Measurements from ENCODE around the gene C19orf73. TPM values are rescaled to one million over a fixed set of nuclear protein-coding genes. Genes with fewer than 3 reads are reported as not detected.

C19orf73 gene
- total RNA-seq = 1 to 10 TPM in 1 of 2 donors, under 1 TPM in 1; 0.56 to 1.4 TPM
- polyA plus RNA-seq = 1 to 10 TPM; 1.9 to 2.1 TPM

DNA sequence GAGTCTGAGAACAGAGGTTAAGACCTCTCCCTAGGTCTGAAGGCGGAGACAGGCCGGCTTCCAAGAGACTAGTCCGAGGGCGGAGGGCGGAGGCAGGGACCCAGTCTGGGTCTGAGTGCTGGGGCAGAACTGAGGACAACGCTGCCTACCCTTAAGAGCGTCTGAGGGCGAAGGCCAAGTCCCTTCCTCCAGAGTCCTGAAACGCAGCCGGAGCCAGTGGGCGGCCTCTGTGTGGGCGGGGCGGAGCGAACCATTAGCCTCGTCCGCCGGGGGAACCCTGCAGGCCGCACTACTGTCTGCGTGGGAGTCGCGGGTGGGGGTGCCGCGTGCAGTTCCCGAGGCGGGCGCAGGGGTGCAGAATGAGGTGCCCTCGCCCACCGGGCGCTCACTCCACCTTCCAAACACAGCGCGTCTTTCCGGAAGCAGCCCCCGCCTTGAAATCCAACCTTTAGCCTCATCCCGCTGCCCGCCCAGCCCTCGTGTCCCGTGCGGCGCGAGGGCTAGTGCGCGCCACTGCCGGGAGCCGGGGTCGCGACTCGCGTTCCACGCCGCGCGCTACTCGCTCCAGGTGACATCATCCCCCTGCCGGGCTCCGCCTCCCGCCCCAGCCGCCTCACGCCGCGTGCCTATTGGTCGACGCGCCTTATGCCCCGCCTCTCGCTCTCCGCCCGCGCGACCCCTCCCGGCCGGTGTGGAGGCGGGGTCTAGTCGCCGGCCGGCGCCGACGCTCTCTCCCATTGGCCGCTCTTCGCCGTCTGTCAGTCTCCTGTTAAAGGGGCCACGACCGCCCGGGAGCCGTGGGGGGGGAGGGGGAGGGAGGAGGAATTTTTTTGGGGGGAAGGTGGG is at the start of gene C19orf73:
Gene C19orf73 (minus strand): TSS at position 579 of the 846 bp plus-strand sequence. CDS start 121 bp downstream, at position 458.
- Histone ChIP-seq H3K9me3 (ENCODE audit: control insufficient read depth in 4 of 4, low read length in 3 of 4) (no peaks in the 10 kb centered on the region), H3K27ac (ENCODE audit: low read depth in 1 of 2, low read length in 2 of 2) (peak within 1 kb of the TSS; percentile 97 to 100), H3K27me3 (ENCODE audit: control insufficient read depth in 4 of 4, insufficient read depth in 4 of 4, low read length in 3 of 4) (no peaks in the 10 kb centered on the region), H3K9ac (ENCODE audit: low read depth in 1 of 2, low read length in 2 of 2) (peak within 1 kb of the TSS; percentile 48 to 55), H3K36me3 (ENCODE audit: control insufficient read depth in 4 of 4, insufficient read depth in 3 of 4, low read depth in 1 of 4, low read length in 3 of 4) (no peaks in the 10 kb centered on the region), H3K4me1 (ENCODE audit: control insufficient read depth in 4 of 4, insufficient read depth in 4 of 4, low read length in 3 of 4) (peaks cover 11 to 40% (median 25%) of the 10 kb centered on the region in 4 donors), H3K4me3 (ENCODE audit: low read depth in 1 of 3, low read length in 3 of 3) (peak within 1 kb of the TSS; percentile 50 to 69 (median 50))
- TF ChIP-seq EGR1 (IDR thresholded peaks at IDR 0.05; ENCODE audit: low read depth in 2 of 2) (peak; percentile 87 to 88), JUND (IDR thresholded peaks at IDR 0.05) (peak in 1 of 2 donors; percentile 56), NR2F2 (IDR thresholded peaks at IDR 0.05) (peak; percentile 75), REST (IDR thresholded peaks at IDR 0.05) (peak; percentile 95), SP1 (IDR thresholded peaks at IDR 0.05) (peak; percentile 50), YY1 (IDR thresholded peaks at IDR 0.05) (peak; percentile 25), HNF4A (conservative IDR thresholded peaks at IDR 0.05) (peak; percentile 36 to 51), GABPA (IDR thresholded peaks at IDR 0.05 in 1 of 2, conservative IDR thresholded peaks at IDR 0.05 in 1 of 2) (no peak), RXRA (IDR thresholded peaks at IDR 0.05) (peak; percentile 46 to 55)
- TF ChIP-seq, protein P1, sequence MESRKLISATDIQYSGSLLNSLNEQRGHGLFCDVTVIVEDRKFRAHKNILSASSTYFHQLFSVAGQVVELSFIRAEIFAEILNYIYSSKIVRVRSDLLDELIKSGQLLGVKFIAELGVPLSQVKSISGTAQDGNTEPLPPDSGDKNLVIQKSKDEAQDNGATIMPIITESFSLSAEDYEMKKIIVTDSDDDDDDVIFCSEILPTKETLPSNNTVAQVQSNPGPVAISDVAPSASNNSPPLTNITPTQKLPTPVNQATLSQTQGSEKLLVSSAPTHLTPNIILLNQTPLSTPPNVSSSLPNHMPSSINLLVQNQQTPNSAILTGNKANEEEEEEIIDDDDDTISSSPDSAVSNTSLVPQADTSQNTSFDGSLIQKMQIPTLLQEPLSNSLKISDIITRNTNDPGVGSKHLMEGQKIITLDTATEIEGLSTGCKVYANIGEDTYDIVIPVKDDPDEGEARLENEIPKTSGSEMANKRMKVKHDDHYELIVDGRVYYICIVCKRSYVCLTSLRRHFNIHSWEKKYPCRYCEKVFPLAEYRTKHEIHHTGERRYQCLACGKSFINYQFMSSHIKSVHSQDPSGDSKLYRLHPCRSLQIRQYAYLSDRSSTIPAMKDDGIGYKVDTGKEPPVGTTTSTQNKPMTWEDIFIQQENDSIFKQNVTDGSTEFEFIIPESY (IDR thresholded peaks at IDR 0.05) = no peak
- DNase-seq (ENCODE audit: low spot score) = peak; percentile 94
- WGBS = under 1% methylated on average over 85 of the region's 85 CpGs

DNA sequence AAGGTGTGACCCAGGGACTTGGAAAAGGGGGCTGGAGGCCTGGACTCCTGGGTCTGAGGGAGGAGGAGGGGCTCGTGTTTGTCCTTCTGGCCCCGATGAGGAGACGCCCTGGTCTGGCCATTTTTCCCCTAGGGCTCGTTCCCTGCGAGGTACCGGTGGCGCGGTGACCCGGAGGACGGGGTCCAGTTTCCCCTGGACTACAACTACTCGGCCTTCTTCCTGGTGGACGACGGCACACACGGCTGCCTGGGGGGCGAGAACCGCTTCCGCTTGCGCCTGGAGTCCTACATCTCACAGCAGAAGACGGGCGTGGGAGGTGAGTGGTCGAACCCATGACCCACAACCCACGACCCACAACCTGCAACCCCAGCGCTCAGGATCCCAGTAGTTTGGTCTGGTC is 49.5 kb upstream of the C19orf73 start:
- no peaks in the 10 kb centered on the region for H3K9me3 ChIP-seq (ENCODE audit: control insufficient read depth in 4 of 4, low read length in 3 of 4)
- H3K27me3 ChIP-seq (ENCODE audit: control insufficient read depth in 4 of 4, insufficient read depth in 4 of 4, low read length in 3 of 4) = no peaks in the 10 kb centered on the region
- no peak for DNase-seq (ENCODE audit: low spot score)
- H3K27ac ChIP-seq (ENCODE audit: low read depth in 1 of 2, low read length in 2 of 2) = no peak overlapping the region
- WGBS = 92% methylated on average over 23 of the region's 23 CpGs
- no peak overlapping the region for H3K4me3 ChIP-seq (ENCODE audit: low read depth in 1 of 3, low read length in 3 of 3)
- H3K4me1 ChIP-seq (ENCODE audit: control insufficient read depth in 4 of 4, insufficient read depth in 4 of 4, low read length in 3 of 4) = peaks cover 0 to 9% (median 2%) of the 10 kb centered on the region in 4 donors
- no peak overlapping the region for H3K9ac ChIP-seq (ENCODE audit: low read depth in 1 of 2, low read length in 2 of 2)
- H3K36me3 ChIP-seq (ENCODE audit: control insufficient read depth in 4 of 4, insufficient read depth in 3 of 4, low read depth in 1 of 4, low read length in 3 of 4) = peaks cover 2 to 3% (median 3%) of the 10 kb centered on the region in 4 donors
- no peak for TF ChIP-seq RXRA (IDR thresholded peaks at IDR 0.05)
- TF ChIP-seq HNF4G (IDR thresholded peaks at IDR 0.05) = no peak
- TF ChIP-seq RAD21 (IDR thresholded peaks at IDR 0.05) = no peak
- no peak for TF ChIP-seq TAF1 (conservative IDR thresholded peaks at IDR 0.05)
- TF ChIP-seq YY1 (IDR thresholded peaks at IDR 0.05) = no peak
- TF ChIP-seq FOXA1 (IDR thresholded peaks at IDR 0.05) = no peak
